RKO (cell line): Measurements from ENCODE around the gene CYTH2.

Source experiments
- DNase-seq: peaks from one replicate; pipeline ENCODE4 v3.0.0-alpha.2; 2016; ENCODE audit warnings: low spot score

The CYTH2 gene

GRCh38 chr19:48511800-48512503 lies 42.8 kb downstream of the CYTH2 start, which contains the start of gene LMTK3:
Gene LMTK3, minus strand, starts transcription at chr19:48511835. Its CDS starts 259 bp downstream, at chr19:48511576.
- peak; percentile 73 for DNase-seq

GRCh38 chr19:48512504-48513288 lies 43.5 kb downstream of the CYTH2 start:
- DNase-seq, result no peak

- peak; percentile 90 for DNase-seq
Observed at GRCh38 chr19:48513289-48514122, 44.3 kb downstream of the CYTH2 start.

- DNase-seq, result no peak
Observed at GRCh38 chr19:48514123-48514458, 44.9 kb downstream of the CYTH2 start.

GRCh38 chr19:48516536-48516935 lies 47.4 kb downstream of the CYTH2 start:
- no peak for DNase-seq

- DNase-seq, result no peak
Observed at GRCh38 chr19:48518207-48518606, 49.0 kb downstream of the CYTH2 start.

GRCh38 chr19:48519426-48519825 lies 50.3 kb downstream of the CYTH2 start:
- DNase-seq, result peak; percentile 47

- DNase-seq, result no peak
Observed at GRCh38 chr19:48520134-48520533, 51.0 kb downstream of the CYTH2 start.

GRCh38 chr19:48524221-48524620 lies 55.1 kb downstream of the CYTH2 start:
- no peak for DNase-seq

- no peak for DNase-seq
Observed at GRCh38 chr19:48524732-48525131, 55.6 kb downstream of the CYTH2 start.

- no peak for DNase-seq
Observed at GRCh38 chr19:48529156-48529555, 60.0 kb downstream of the CYTH2 start.

GRCh38 chr19:48530066-48530720 lies 61.0 kb downstream of the CYTH2 start:
- DNase-seq, result no peak

- no peak for DNase-seq
Observed at GRCh38 chr19:48530770-48531169, 61.6 kb downstream of the CYTH2 start.
